Measurements from ENCODE around the gene EEF1A2.

Gene EEF1A2

DNA sequence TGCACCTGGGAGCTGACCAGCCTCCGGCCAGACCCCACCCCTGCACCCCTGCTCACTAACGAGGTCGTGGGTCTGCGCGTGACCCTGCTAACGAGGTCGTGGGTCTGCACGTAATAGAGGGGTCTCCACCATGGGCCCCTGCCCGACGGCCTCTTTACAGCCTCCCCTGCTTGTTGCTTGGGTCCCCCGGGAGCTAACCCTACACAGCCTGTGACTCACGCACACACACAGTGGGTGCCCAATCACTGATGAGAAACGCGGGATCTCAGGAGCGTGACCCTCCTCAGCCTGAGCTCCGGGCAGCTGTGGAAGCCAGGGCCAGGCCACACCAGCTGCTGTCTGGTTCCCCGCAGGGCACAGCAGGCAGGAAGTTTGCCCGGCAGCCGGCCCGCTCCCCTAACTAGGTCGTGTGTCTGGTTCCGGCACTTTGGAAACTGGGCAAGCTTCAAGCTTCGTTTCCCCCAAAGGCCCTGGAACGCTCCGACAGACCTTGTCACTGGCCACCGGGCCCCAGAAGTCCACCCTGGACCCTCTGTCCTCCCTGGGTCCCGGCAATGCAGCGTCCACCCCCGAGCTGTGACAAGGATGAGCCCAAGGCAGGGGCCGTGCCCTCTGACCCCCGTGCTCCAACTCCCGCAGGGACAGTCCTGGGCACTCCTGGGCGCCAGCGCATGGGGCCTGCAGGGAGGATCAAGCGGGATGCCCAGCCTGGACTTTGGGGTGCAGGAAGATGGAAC lies 37.5 kb upstream of the EEF1A2 start:
- no peak for DNase-seq

DNA sequence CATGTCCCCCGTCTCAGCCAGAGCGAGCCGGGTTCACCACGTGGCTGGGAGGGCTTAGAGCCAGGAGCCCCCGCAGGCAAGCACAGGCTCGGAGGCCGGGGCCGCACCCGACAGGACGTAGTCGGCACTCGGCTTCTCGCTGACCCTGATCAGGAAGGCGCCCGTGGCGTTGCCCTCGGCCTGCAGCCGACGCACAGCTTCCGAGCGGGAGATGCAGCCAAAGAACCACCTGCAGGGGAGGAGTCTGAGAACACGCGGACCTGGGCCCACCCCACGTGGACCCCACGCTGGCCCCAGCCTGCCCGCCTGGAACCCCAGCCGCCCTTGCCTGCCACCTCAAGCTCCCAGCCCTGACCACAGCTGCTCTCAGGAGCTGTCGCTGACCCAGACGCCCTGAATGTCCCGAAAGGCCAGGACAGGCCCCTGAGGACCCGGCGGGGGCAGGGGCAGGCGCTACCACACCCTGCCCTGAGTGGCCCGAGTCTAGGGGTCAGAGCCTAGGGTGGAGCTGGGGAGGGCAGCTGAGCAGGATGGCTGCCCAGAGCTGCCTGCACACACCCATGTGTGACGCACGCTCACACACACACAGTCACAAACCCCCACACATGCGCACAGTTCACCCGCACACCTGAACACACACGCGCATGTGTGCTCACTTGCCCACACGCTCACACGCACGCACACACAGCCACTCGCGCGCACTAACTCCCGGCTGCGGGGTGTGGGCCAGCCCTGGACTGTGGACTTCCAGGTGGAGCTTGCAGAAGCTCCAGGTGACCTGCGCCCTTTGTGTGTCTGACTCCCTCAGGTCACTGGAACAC lies 36.2 kb upstream of the EEF1A2 start:
- peak; percentile 0 for DNase-seq

DNA sequence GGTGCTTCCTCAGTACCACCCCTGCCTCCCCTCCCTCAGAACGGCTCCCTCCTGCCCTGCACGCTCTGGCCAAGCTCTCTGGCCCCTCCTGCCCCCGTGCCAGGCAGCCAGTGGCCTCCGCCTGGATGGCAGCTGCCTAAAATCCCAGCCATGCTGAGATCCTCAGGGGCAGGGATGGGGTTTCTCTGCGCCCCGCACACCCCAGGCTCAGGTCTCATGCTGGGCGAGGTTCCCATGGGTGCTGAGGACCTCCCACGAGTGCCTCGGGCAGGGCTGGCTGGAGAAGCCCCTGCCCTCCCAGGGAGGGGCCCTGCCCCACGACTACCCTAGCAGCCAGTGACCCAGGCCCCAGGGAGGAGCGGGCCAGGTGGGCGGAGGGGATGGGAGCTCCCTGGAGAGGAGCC lies 35.5 kb upstream of the EEF1A2 start:
- DNase-seq = no peak

DNA sequence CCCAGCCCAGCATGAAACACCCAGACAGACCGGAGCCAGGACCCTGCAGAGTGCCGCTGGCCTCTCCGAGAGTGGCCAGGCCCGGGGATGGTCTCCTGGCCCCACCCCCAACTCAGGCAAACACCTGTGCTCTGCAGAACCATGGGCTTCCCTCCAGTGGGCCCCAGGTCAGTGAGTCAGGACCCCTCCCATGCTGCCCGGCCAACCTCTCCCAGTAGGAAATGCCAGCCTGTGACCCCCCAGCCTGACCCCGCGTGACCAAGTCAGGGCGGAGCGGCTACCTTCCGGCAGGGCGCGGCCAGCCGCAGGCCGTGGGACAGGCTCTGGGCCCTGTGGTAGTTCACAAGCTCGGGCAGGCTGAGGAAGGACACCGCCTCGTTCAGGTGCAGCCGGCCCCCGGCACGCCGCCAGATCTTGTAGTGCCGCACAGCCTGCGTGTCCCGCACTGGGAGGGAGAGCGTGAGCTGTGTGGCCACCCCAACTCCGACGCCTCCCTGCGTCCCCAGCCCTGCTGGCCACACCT lies 35.0 kb upstream of the EEF1A2 start:
- no peak for DNase-seq

DNA sequence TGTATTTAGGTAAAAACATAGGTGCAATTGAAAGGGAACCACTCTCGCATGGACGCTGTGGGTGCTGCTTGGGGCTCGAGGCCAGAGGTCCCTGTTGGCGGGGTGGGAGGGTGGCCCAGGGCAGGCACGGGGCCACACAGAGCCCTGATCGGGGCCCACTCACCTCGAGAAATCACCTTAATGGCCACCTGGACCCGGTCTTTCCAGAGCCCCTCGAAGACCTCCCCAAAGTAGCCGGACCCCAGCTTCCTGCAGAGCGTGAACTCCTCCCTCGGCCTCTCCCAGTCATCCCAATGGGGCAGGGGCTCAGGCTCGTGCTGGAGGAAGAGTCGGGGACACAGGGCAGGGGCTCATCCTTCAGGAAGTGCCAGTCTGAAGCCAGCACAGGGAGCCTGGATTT lies 34.5 kb upstream of the EEF1A2 start:
- no peak for DNase-seq

GRCh38 chr20:63532449-63532971 lies 33.6 kb upstream of the EEF1A2 start:
- no peak for DNase-seq

GRCh38 chr20:63531686-63532448 lies 33.0 kb upstream of the EEF1A2 start:
- DNase-seq = no peak

GRCh38 chr20:63530788-63531160 lies 31.9 kb upstream of the EEF1A2 start:
- DNase-seq = no peak

DNA sequence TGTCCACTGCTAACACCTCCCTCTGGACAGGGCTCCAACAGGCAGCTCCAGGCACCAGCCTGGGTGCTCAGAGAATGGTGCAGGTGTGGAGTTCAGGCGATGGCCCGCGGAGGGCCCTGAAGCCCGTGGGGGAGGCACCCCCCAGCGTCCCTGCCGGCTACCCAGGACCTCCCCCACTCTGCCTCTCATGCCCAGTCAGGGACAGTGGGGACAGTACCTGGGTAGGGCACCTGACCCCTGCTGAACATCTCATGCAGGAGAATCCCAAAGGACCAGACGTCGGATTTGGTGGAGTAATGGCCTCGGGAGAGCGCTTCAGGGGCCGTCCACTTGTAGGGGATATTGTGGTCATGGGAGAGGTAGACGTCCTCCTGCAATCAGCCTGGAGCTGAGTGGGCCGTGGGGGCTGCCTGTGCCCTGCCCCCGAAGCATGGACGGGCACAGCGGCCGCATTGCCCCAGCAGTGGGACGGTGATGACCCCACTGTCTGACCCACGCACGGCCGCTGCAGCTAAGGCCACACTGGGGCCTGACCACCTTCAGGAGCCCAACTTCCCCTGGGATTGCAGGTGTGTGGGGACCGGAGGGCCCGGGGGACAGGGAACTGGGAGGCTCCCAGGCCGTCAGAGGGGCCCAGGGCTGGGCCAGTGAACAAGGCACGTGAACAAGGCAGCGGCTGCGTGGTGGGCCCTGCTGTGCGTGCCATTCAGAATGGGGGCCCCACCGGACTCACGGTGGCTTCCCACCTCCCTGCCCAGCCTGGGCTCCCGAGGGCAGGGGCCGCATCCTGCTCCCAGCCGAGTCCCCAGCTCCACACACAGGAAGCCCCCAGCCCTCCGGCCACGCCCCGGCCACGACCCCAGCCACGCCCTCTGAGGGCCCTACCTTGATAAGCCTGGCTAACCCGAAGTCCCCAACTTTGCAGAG lies 31.2 kb upstream of the EEF1A2 start:
- no peak for DNase-seq

GRCh38 chr20:63529180-63529860 lies 30.4 kb upstream of the EEF1A2 start:
- no peak for DNase-seq

DNA sequence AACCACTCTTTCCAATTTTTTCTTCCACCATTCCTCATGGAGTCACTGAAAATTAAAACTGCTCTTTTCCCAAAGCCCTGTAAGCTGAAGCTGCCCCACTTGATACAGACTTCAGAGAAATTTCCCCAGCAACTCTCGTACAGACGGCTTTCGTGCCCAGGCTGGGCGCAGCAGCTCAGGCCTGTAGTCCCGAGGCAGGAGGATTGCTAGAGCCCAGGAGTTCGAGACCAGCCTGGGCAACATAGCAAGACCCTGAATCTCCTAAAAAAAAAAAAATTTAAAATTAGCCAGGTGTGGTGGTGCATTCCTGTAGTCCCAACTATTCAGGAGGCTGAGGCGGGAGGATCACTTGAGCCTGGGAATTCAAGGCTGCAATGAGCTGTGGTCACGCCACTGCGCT lies 28.3 kb upstream of the EEF1A2 start:
- no peak for DNase-seq

DNA sequence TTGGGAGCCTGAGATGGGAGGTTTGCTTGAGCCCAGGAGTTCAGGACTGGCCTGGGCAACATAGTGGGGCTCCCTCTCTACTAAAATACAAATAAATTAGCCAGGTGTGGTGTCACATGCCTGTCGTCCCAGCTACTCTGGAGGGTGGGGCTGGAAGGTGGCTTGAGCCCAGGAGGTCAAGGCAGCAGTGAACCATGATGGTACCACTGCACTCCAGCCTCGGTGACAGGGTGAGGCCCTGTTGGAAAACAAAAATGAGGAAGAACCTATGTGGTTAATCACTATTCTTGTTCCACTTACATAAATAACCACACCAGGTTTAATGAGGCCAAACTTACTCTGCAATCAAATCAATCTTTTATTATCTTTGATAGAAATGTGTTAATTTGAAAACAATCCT lies 27.1 kb upstream of the EEF1A2 start:
- no peak for DNase-seq

DNA sequence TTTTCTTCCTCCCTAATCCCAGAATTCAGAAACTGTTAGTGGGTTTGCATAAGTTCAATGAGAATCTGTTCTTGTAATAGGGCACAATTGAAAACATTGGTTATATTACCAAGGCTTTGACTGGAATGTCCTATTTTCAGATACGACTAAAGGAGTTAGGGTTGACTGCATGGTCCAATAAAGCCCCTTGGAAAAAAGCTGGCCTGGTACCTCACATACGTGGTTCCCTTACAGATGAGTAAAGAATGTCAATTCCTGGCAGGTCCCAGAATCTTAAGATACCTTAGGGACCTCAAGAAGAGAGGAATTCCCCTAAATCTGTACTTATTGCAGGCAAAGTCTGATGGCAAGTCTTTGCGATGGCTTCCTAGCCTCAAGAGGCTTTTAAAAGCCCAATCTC lies 26.3 kb upstream of the EEF1A2 start:
- DNase-seq = no peak

- DNase-seq = no peak
Observed at GRCh38 chr20:63522981-63523611, 24.2 kb upstream of the EEF1A2 start.

- DNase-seq = no peak
Observed at GRCh38 chr20:63522091-63522868, 23.4 kb upstream of the EEF1A2 start.

- no peak for DNase-seq
Observed at GRCh38 chr20:63521602-63522001, 22.7 kb upstream of the EEF1A2 start.

GRCh38 chr20:63520934-63521601 lies 22.2 kb upstream of the EEF1A2 start:
- DNase-seq = peak; percentile 53

GRCh38 chr20:63520504-63520933 lies 21.6 kb upstream of the EEF1A2 start, which contains the start of gene PPDPF:
Gene PPDPF, plus strand, starts transcription at chr20:63520765. Its CDS starts 544 bp downstream, at chr20:63521309.
- peak; percentile 81 for DNase-seq
